Thyroid gland (tissue), 4 donors: ENCODE measurements around the gene NAV3.

Source experiments
- POLR2A ChIP-seq, 2 donors: fragments of 450-650 bp; IDR thresholded peaks; one replicate each; pipeline ENCODE4 v1.6.1; 2017; ENCODE audit warnings: antibody characterized with exemption in 2 of 2, mild to moderate bottlenecking in 2 of 2, moderate library complexity in 1 of 2
- TF ChIP-seq, protein P1 (sequence below), 6 experiments: fragments of 200-600 bp in 3 of 6; fragments of 450-650 bp in 3 of 6; sonication (generic) in 3 of 6; IDR thresholded peaks; one replicate each; pipeline ENCODE4 v1.5.1; 2016 to 2019; ENCODE audit warnings: antibody characterized with exemption in 6 of 6, mild to moderate bottlenecking in 2 of 6, inconsistent platforms in 1 of 6, moderate library complexity in 1 of 6

DNA sequence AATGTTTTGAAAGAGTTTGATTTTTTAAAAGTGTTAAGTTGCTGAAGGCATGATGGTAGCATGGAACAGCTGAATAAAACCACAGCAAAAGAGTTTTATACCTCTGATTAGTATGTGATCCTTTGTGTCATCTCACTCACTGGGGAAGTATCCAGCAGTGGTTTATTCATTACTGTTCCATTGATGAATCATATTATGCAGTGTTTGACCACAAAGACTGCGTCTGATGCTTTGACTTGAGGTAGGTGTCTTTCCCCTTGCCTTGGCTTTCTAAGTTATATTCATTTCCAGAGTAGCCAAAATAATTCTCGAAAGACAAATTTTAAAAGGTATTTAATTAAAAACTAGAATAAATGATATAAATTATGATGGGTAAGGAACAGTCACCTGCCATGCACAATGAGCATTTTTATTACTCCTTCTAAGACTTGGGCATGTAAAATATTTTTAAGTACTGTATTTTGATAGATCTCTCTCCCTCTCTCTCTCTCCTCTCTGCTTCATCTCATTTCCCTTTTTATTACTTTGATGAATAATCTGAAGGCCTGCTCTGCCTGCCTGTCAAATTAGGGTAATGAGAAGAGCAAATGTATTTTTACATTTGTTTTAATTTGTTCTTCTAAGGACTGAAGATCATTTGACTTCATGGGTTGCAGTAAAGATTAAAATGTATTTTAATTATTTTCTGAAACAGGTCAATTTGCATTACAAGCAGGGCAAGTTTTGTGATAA is 164.9 kb downstream of the NAV3 start:
- TF ChIP-seq, protein P1, sequence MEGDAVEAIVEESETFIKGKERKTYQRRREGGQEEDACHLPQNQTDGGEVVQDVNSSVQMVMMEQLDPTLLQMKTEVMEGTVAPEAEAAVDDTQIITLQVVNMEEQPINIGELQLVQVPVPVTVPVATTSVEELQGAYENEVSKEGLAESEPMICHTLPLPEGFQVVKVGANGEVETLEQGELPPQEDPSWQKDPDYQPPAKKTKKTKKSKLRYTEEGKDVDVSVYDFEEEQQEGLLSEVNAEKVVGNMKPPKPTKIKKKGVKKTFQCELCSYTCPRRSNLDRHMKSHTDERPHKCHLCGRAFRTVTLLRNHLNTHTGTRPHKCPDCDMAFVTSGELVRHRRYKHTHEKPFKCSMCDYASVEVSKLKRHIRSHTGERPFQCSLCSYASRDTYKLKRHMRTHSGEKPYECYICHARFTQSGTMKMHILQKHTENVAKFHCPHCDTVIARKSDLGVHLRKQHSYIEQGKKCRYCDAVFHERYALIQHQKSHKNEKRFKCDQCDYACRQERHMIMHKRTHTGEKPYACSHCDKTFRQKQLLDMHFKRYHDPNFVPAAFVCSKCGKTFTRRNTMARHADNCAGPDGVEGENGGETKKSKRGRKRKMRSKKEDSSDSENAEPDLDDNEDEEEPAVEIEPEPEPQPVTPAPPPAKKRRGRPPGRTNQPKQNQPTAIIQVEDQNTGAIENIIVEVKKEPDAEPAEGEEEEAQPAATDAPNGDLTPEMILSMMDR (IDR thresholded peaks at IDR 0.05), result no peak
- TF ChIP-seq POLR2A (IDR thresholded peaks at IDR 0.05), result no peak
